OCI-LY7 (cell line): Measurements from ENCODE around the gene CAPN13. TPM values are rescaled to one million over a fixed set of nuclear protein-coding genes. Genes with fewer than 3 reads are reported as not detected.

Experiments
- BruUV-seq: library from RNA; stranded (reverse); fragments of 400-500 nt; replicated peaks from 2 replicates; lab custom pipeline; 2021; lab: Mats Ljungman, UMichigan
- CTCF ChIA-PET: fragments of 300-600 bp; sonication (Branson Sonifier 250); formaldehyde crosslinking; loops from one replicate; lab custom pipeline; 2022; ENCODE audit warnings: antibody characterized with exemption; ENCODE audit not compliant: unreplicated experiment; lab: Charles Lee
- POLR2A ChIA-PET: fragments of 300-600 bp; sonication (Branson Sonifier 250); formaldehyde crosslinking; loops from one replicate; lab custom pipeline; 2022; ENCODE audit warnings: antibody characterized with exemption; lab: Charles Lee
- DNase-seq: peaks from one replicate; pipeline ENCODE4 v3.0.0-alpha.2; 2015; ENCODE audit warnings: low spot score
- H2AFZ ChIP-seq: fragments of 200-600 bp; sonication (generic), shearing (Covaris generic); 2 replicates; pipeline ENCODE4 v1.6.1; 2014; ENCODE audit warnings: mild to moderate bottlenecking, antibody characterized with exemption, low read length, moderate library complexity
- H3K27ac ChIP-seq: fragments of 200-600 bp; sonication (generic); 2 replicates; pipeline ENCODE4 v1.5.1; 2014; ENCODE audit warnings: mixed run types, low read depth, mild to moderate bottlenecking, moderate library complexity, low read length, inconsistent platforms; ENCODE audit not compliant: poor library complexity, severe bottlenecking
- H3K36me3 ChIP-seq: fragments of 200-600 bp; sonication (generic); 2 replicates; pipeline ENCODE4 v1.6.1; 2014; ENCODE audit warnings: mild to moderate bottlenecking, antibody characterized with exemption, low read length, moderate library complexity, mixed read lengths; ENCODE audit not compliant: insufficient read depth
- H3K4me1 ChIP-seq: fragments of 200-600 bp; sonication (generic); 2 replicates; pipeline ENCODE4 v1.5.1; 2014; ENCODE audit warnings: mild to moderate bottlenecking, low read length; ENCODE audit not compliant: insufficient read depth, poor library complexity, severe bottlenecking
- H3K4me2 ChIP-seq: fragments of 200-600 bp; sonication (generic); 2 replicates; pipeline ENCODE4 v1.6.1; 2014; ENCODE audit warnings: mild to moderate bottlenecking, low read length
- H3K4me3 ChIP-seq: fragments of 200-600 bp; sonication (generic); 2 replicates; pipeline ENCODE4 v1.5.1; 2014; ENCODE audit warnings: mild to moderate bottlenecking, low read depth, low read length; ENCODE audit not compliant: poor library complexity, severe bottlenecking
- H3K79me2 ChIP-seq: fragments of 200-600 bp; sonication (generic); 2 replicates; pipeline ENCODE4 v1.6.1; 2016; ENCODE audit warnings: low read depth, mild to moderate bottlenecking, low read length, moderate library complexity, mixed read lengths; ENCODE audit not compliant: insufficient read depth
- H3K9me2 ChIP-seq: fragments of 200-600 bp; sonication (generic); 2 replicates; pipeline ENCODE4 v1.6.1; 2016; ENCODE audit warnings: mild to moderate bottlenecking, low read length, mixed read lengths; ENCODE audit not compliant: insufficient read depth
- H3K9me3 ChIP-seq: fragments of 200-600 bp; sonication (generic); 2 replicates; pipeline ENCODE4 v1.6.1; 2014; ENCODE audit warnings: mild to moderate bottlenecking, mixed run types, low read length, mixed read lengths
- H4K20me1 ChIP-seq: fragments of 200-600 bp; sonication (generic); 2 replicates; pipeline ENCODE4 v1.6.1; 2014; ENCODE audit warnings: mild to moderate bottlenecking, antibody characterized with exemption, low read length, moderate library complexity, mixed read lengths; ENCODE audit not compliant: insufficient read depth
- CTCF ChIP-seq: fragments of 200-600 bp; sonication (generic); conservative IDR thresholded peaks from 2 replicates; pipeline ENCODE4 v1.5.1; 2014; ENCODE audit warnings: mild to moderate bottlenecking, antibody characterized with exemption, low read length, moderate library complexity, mixed read lengths
- EZH2phosphoT487 ChIP-seq: fragments of 200-600 bp; sonication (generic); IDR thresholded peaks from 2 replicates; pipeline ENCODE4 v1.6.1; 2018; ENCODE audit warnings: low read depth, borderline replicate concordance, mild to moderate bottlenecking, mixed run types, antibody characterized with exemption, low read length, moderate library complexity, mixed read lengths
- intact Hi-C: fragments of 100-400 bp; cut with micrococcal nuclease; formaldehyde crosslinking; loops from one replicate; pipeline ENCODE4 v1.10.0; 2022; ENCODE audit not compliant: unreplicated experiment
- total RNA-seq, 2 experiments: library from RNA; depleted of rRNA in 1 of 2; stranded (reverse); fragments of >200 nt in 1 of 2; shearing (Covaris generic) in 1 of 2; gene quantifications; 2 replicates each; pipeline ENCODE4 v1.2.3, GENCODE V29; 2014 to 2022

Gene CAPN13
- total RNA-seq, 2 experiments from 2014 or later = 0.13 TPM; not detected in 1

- Histone ChIP-seq H3K27ac (no peak overlapping the region), H3K79me2 (no peaks in the 10 kb centered on the region), H3K9me3 (no peaks in the 10 kb centered on the region), H3K36me3 (no peaks in the 10 kb centered on the region), H3K4me2 (no peak overlapping the region), H4K20me1 (no peaks in the 10 kb centered on the region), H3K4me3 (no peak overlapping the region), H3K9me2 (no peaks in the 10 kb centered on the region), H3K4me1 (peaks cover 8% of the 10 kb centered on the region), H2AFZ (no peak overlapping the region)
- ChIA-PET POLR2A (no interaction called here), CTCF (interaction anchor here (2.1 kb wide), 1 partner anchor 27 kb away, joined by 9 read pairs; no protein-coding TSS in a partner anchor)
- DNase-seq = no peak
- intact Hi-C loops = no loop called here
- BruUV-seq = no TSS peak
- TF ChIP-seq CTCF (no peak), EZH2phosphoT487 (no peak)
Observed at GRCh38 chr2:30684996-30685395, 122.2 kb downstream of the CAPN13 start.

DNA sequence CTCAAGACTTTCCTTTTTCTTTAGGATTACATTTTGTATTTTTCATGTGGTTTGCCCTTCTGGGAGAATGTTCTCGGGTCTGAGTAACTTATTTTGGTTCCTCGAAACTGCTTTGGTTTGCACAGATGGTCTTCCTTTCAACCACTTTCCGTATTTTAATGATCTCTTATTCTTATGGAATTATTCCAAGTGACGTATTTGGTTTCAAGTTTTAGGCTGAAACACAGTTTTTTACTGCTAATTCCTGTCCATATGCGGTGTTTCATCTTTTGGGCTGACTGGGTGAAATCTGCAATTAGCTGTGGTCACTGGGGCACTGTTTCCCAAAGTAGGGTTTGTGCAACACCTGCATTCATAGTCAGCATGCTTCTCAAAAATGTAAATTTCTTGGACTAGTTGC lies 122.7 kb downstream of the CAPN13 start:
- BruUV-seq = no TSS peak
- POLR2A ChIA-PET = no interaction called here
- CTCF ChIA-PET = no interaction called here

More for the DNA sequence above, 122.7 kb downstream of the CAPN13 start:
- H3K79me2 ChIP-seq = no peaks in the 10 kb centered on the region
- H3K4me2 ChIP-seq = no peak overlapping the region
- no peaks in the 10 kb centered on the region for H3K9me2 ChIP-seq
- no peak for DNase-seq
- no peaks in the 10 kb centered on the region for H4K20me1 ChIP-seq
- no peaks in the 10 kb centered on the region for H3K36me3 ChIP-seq
- intact Hi-C loops = no loop called here
- no peak for TF ChIP-seq EZH2phosphoT487
- no peak for TF ChIP-seq CTCF
- peaks cover 8% of the 10 kb centered on the region for H3K4me1 ChIP-seq
- no peaks in the 10 kb centered on the region for H3K9me3 ChIP-seq
- no peak overlapping the region for H3K27ac ChIP-seq
- H3K4me3 ChIP-seq = no peak overlapping the region
- no peak overlapping the region for H2AFZ ChIP-seq
